Stimulated activated CD8-positive, alpha-beta memory T cell treated with anti-CD3 and anti-CD28 coated beads, Interleukin-4, amount 100 ng/mL, for 4 hours (primary cell): Measurements from ENCODE around the gene FFAR4.
A peak's percentile ranks its signal among the peaks of the same experiment; 100 is the strongest.
"Not testable (repeated sequence)": the region's sequence is repeated elsewhere in the genome, so short reads cannot be mapped to it uniquely, and the experiment has no call there.

Source experiments
- DNase-seq, 2 donors: peaks; one replicate each; pipeline ENCODE4 v3.0.0-alpha.2; 2020; ENCODE audit warnings: low read depth in 2 of 2, low spot score in 1 of 2

Gene FFAR4

DNA sequence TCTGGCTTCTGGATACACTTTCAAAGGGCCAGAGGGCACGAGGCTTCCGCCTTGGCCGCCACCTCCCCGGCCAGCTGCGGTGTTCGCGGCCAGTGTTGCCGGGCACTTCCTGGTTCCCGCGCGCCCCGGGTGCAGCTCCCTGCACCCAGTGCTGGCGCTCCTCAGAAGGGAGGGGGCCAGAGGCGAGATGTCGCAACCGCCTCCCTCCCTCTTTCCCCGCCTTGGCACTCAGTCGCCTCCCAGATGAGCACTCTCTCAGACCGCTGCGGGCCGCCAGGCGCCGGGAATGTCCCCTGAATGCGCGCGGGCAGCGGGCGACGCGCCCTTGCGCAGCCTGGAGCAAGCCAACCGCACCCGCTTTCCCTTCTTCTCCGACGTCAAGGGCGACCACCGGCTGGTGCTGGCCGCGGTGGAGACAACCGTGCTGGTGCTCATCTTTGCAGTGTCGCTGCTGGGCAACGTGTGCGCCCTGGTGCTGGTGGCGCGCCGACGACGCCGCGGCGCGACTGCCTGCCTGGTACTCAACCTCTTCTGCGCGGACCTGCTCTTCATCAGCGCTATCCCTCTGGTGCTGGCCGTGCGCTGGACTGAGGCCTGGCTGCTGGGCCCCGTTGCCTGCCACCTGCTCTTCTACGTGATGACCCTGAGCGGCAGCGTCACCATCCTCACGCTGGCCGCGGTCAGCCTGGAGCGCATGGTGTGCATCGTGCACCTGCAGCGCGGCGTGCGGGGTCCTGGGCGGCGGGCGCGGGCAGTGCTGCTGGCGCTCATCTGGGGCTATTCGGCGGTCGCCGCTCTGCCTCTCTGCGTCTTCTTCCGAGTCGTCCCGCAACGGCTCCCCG is at the start of gene FFAR4:
FFAR4 (plus strand) TSS at position 231 of the 842 bp plus-strand sequence; CDS start at position 287, 56 bp downstream.
- no peak for DNase-seq

DNA sequence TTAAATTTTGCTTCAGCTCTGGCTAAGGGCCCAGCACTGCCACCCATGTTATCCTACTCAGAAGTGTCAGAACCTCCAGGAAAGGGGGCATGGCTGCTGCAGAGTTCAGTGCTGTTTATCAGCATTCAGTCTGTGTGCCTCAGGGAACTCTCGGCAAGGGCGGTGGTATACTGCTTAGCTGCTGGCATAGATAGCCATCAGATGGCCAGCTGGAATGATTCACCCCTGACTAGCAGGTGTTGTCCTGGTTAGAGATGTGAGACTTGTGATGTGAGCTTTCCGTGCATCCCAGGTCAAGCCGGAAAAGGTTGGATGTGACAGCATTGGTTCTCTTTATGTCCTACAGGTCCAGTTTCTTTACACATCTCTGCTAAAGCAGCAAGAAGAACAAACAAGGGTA is 47.9 kb upstream of the FFAR4 start:
- no peak for DNase-seq

GRCh38 chr10:93535293-93535692 is 31.2 kb upstream of the FFAR4 start:
- no peak for DNase-seq

DNA sequence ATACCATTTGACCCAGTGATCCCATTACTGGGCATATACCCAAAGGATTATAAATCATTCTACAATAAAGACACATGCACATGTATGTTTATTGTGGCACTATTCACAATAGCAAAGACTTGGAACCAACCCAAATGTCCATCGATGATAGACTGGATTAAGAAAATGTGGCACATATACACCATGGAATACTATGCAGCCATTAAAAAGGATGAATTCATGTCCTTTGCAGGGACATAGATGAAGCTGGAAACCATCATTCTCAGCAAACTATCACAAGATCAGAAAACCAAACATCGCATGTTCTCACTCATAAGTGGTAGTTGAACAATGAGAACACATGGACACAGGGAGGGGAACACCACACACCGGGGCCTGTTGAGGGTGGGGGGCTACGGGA is 25.6 kb upstream of the FFAR4 start:
- not testable (repeated sequence) for DNase-seq

DNA sequence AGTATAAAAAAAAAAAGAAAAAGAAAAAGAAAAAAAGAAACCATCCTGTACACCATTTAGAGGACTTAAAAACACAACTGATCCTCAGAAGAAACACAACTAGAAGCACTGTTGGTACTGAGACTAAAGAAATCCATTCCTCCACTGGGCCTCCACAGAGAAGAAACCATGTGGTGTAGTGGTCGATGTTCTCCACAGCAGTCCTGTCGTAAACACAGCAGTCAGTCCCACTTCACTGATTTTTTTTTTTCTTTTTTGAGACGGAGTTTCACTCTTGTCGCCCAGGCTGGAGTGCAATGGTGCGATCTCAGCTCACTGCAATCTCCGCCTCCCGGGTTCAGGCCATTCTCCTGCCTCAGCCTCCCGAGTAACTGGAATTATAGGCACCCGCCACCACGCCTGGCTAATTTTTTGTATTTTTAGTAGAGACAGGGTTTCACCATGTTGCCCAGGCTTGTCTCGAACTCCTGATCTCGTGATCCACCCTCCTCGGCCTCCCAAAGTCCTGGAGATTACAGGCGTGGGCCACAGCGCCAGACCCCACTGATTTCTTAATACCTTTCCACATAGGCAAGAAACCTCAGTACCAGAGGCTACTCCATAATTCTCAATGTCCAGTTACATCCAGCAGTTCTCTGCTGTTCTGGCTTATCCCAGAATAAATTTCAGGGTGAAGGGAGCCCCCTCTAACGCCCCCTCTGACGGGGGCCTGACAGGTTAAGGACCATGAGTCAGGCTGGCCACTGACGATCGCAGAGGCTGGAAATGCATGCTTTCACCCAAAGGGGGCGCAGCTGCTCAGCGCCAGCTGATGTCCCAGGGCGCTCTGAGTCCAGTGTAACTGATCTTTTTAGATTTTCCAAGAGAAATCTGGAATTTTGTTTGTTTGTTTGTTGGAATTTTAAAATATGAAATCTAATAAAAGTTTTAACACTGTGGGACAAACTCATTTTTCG is 24.8 kb upstream of the FFAR4 start:
- DNase-seq: no peak

DNA sequence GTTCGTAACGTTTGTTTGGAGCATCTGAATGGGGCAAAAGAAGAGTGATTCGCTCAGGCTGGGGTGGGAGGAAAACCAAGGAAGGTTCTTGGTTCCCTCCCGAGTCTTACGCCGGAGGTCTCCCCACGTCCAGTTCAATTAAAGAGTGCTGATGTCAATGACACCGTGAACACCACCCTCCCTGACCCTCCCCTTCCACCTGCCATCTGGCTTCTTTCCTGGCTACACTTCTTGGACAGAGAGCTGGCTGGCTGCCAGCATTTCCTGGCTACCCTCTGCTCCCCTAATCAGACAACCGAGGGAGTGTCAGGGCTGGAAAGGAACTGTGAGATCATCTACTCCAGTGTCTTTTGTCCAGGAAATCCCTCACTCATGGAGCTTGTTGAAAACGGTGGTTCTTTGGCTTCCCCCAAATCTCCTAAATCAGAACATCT is 24.1 kb upstream of the FFAR4 start:
- DNase-seq: no peak

DNA sequence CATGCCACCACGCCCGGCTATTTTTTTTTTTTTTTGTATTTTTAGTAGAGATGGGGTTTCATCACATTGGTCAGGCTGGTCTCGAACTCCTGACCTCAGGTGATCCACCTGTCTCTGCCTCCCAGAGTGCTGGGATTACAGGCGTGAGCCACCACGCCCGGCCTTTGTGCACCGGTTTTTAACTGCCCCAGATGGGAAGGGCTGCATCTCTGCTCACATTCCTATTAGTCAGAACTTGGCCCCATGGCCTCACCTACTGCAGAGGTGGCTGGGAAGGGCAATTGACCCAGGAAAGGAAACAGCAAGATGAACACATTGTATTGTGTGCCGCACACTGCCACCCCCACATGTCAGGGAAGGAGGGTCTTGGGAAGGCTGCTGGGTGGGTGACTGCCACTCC is 19.5 kb upstream of the FFAR4 start:
- DNase-seq: not testable (repeated sequence)

DNA sequence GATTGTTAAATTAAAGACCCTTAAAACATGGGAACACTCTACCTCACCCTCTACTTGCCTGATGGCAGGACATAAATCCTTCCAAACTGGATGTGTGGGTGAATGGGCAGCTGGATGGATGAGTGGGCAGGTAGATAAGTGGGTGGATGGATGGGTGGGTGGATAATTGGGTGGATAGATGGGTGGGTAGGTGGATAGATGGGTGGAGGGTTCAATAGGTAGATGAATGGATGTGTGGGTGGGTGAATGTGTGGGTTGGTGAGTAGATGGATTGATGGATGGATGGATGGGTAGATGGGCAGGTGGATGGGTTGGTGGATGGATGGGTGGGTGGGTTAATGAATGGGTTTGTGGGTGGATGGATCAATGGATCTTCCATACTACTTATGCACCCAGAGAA is 18.9 kb upstream of the FFAR4 start:
- no peak for DNase-seq

GRCh38 chr10:93548376-93549071 is 17.9 kb upstream of the FFAR4 start:
- no peak for DNase-seq

DNA sequence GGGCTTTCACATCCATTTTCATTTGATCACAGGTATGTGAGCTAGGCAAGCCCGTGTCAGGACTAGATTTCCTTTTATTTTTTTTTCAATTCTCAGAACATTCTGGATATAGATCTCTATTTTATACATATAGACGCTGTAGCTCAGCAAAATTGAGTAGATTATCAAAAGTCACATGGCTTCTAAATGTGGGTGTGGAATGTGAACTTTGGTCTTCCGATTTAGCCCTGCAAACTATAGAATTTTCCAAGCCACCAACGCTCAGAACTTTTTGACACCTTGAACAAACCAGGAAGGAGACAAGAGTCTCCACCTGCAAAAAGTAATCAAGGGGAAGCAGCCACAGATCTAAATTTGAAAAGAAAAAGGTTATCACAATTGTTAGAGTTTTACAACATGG is 15.9 kb upstream of the FFAR4 start:
- no peak for DNase-seq

DNA sequence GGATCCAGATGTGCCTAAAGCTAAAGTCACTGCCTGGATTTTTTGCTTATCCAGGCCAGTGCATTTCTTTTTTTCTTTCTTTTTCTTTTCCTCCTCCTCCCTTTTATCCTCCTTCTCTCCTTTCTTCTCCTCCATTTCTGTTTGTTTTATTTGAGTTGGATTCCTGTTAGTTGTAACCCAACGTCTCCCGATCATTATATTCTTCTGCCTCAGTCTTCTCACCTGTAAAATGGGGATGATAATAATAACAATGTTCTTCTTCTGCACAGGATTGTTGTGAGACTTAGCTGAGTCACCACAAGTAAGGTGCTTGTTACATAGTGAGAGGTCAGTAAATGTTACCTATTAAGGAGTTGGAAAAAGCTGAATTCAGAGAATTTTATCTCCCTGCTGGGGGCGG is 13.7 kb upstream of the FFAR4 start:
- no peak for DNase-seq

- DNase-seq: no peak
These were observed 12.8 kb upstream of the FFAR4 start for GRCh38 chr10:93553482-93554315.

- no peak for DNase-seq
These were observed 12.2 kb upstream of the FFAR4 start for GRCh38 chr10:93554316-93554663.

DNA sequence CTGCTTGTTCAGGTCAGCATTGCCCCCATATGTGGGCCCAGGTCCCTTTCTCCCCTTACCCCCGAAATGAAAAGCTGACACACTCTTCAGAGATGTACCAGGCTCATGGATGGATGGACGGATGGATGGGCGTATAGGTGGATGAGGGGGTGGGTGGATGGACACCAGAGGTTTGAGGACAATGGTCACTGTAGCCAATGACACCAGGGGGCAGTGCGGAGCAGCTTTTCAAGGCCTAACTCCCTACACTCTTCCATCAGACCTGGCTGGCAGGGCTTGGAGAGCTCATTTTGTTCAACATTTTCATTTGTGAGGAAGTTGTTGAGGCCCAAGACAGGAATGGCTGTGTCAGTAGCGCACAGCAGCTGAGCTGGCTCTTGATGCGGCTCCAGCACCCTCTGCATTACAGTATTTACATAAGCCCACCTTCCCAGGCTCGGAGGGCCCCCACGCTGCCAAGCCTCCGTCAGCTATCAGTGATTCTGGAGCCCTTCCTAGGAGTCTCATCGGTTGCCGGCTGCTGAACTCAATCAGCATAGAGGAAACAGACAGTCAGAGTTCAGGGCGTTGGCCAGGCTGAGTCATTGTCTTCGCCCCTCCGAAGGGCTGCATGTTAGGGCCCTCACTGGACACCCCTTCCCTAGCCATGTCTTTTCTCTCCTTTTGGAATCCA is 11.6 kb upstream of the FFAR4 start:
- DNase-seq: peak in 1 of 2 donors; percentile 3

- no peak for DNase-seq
These were observed 7.0 kb upstream of the FFAR4 start for GRCh38 chr10:93559490-93559889.

DNA sequence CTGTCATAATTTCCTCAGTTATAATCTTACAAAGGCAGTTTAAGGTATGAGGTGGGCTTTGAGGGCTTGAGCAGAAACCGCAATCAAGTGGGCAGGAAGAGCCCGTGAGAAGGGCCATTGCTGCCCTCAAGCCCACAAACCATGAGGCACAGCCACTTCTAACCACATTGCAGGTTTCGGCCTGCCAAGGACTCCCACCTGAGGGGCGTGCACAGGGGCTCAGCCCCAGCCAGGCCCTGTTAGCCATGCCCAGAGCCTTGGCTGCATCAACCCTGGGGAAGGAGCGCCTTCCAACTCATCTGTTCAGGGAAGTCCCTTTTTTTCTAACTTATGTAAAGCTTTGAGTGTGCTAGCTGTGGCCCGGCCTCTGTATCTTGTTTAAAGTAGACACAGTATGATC is 5.9 kb upstream of the FFAR4 start:
- no peak for DNase-seq

DNA sequence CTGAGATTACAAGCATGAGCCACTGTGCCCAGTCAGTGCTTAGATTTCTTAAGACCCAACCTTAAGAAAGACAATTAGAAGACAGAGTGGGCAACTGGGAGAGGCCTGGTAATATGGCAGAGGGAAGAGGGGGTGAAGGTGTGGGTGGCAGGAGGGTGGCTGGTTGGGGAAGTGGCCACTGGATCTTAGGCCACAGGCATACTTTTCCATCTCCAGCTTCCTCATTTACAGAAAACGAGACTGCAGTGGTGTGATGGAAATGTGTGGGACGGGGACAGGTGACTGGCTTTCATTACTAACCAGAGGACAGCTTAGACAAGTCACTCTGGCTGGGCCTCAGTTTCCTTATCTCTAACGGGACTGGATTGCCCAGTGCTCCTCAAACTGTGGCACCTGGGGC is 1.0 kb upstream of the FFAR4 start:
- DNase-seq: no peak

DNA sequence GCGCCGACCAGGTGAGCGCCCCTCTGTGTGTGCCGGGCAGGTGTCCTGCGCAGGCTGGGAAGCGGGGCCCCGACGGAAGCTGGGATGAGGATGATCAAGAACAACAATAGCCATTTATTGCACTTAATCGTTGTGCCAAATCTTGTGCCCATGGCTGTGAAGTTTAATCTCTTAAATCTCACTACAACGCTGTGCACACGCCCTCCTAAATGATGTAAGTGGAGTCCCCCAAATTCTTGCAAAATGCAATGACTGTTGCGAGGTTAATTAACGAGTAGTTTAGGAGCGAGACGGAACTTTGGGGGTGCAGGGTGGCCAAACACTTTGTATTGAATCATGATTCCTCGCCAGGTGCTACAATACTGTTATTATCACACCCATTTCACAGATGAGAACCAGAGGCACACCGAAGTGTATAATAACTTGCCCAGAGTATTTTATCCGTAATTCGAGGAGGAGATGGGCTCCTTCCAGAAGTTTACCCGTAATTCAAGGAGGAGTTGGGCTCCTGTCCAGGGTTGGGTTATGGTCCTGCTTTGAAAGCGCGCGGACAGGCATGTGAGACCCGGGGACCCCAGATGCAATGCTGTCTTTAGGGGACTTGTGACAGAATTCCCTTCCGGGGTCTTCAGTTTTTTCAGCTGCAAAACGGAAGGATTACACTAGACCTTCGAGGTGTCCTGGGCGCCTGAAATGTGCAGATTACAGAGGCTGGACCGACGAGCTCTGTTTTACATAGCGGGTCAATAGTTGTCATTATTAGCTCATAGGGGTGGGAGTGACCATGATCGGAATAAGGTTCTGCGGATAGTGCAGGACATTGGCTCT is 1.0 kb downstream of the FFAR4 start:
- no peak for DNase-seq

GRCh38 chr10:93568105-93568390 is 1.6 kb downstream of the FFAR4 start:
- no peak for DNase-seq
